NB4 (cell line): ENCODE results near the gene RIPK3.

ENCODE experiments used
- DNase-seq: peaks from one replicate; pipeline ENCODE4 v3.0.0; 2010; ENCODE audit warnings: low read depth
- H3K4me3 ChIP-seq: one replicate; pipeline ENCODE4 v1.5.1; 2011; ENCODE audit warnings: mild to moderate bottlenecking, low read depth, low read length, moderate library complexity
- MAX ChIP-seq: IDR thresholded peaks from 2 replicates; pipeline ENCODE4 v1.6.1; 2011; ENCODE audit warnings: low read depth, low read length
- MYC ChIP-seq: IDR thresholded peaks from 2 replicates; pipeline ENCODE4 v1.6.1; 2011; ENCODE audit warnings: low read depth, low read length
- POLR2A ChIP-seq: IDR thresholded peaks from 2 replicates; pipeline ENCODE4 v1.6.1; 2011; ENCODE audit warnings: mild to moderate bottlenecking; ENCODE audit not compliant: insufficient read length; ENCODE audit errors: extremely low read depth
- TF ChIP-seq, protein P1 (sequence below): IDR thresholded peaks from one replicate; pipeline ENCODE4 v1.5.1; 2012; ENCODE audit warnings: low read depth, low read length

Gene RIPK3

DNA sequence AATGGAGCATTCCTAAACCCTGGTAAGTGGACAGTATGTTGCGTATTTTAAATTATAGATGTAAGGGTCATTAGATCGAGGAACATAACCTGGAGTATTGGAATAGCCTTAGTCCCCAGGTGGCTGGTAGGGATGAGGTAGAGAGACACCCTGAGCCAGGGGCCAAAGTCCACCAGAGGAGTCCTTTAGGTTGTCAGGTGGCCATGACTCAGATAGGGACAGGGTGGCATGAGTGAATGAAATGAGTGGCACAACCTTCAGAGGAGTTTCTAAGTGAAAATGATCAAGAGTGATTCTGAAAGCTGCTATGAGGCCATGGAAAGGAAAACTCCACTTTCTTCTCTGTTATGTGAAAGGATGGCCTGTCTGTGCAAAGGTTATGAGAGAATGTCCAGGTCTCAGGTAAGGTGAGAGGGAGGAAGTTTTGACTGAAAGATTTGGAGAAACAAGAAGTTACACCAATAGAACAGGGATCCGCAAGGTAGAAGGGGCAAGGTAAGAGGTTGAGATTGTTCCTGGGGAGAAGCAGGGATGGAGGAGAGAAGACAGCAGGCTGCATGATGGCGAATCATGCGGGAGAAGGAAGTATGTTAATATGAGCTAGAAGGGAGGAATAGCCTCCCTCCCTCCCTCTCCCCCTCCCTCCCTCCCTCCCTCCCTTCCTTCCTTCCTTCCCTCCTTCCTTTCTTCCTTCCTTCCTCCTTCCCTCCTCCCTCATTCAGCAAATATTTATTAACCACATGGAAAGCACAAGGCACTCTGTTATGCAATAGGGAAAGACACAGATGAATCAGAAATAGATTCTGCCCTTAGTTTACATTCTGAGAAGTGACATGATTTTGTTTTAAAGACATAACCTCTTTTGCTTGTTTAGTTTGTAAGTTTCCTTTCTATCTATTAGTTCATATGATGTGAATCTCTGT lies 14.0 kb upstream of the RIPK3 start:
- H3K4me3 ChIP-seq = no peak overlapping the region
- DNase-seq = no peak
- TF ChIP-seq MAX (no peak), MYC (no peak), POLR2A (no peak)
- TF ChIP-seq, protein P1, sequence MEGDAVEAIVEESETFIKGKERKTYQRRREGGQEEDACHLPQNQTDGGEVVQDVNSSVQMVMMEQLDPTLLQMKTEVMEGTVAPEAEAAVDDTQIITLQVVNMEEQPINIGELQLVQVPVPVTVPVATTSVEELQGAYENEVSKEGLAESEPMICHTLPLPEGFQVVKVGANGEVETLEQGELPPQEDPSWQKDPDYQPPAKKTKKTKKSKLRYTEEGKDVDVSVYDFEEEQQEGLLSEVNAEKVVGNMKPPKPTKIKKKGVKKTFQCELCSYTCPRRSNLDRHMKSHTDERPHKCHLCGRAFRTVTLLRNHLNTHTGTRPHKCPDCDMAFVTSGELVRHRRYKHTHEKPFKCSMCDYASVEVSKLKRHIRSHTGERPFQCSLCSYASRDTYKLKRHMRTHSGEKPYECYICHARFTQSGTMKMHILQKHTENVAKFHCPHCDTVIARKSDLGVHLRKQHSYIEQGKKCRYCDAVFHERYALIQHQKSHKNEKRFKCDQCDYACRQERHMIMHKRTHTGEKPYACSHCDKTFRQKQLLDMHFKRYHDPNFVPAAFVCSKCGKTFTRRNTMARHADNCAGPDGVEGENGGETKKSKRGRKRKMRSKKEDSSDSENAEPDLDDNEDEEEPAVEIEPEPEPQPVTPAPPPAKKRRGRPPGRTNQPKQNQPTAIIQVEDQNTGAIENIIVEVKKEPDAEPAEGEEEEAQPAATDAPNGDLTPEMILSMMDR = no peak

DNA sequence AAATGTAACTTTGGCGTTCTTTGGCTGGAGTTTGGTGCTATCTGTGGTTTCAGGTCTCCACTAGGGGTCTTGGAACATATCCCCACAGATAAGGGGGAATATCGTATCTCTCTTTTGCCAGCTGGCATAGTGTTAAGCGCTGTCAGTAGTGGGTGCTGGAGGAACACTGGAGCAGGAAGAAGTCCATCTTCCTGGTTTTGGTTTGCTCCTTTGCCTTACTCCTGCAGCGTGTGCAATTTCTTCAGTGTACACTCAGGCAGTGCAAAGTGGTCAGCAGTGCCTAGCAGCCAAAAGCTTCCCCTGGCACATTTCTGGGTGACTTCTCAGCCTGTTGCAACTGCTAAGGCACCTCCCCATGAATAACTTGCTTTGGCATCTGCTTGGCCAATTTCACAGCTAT lies 11.7 kb upstream of the RIPK3 start:
- TF ChIP-seq, protein P1 = no peak
- TF ChIP-seq POLR2A (no peak), MYC (no peak), MAX (no peak)
- no peak for DNase-seq
- H3K4me3 ChIP-seq = no peak overlapping the region

DNA sequence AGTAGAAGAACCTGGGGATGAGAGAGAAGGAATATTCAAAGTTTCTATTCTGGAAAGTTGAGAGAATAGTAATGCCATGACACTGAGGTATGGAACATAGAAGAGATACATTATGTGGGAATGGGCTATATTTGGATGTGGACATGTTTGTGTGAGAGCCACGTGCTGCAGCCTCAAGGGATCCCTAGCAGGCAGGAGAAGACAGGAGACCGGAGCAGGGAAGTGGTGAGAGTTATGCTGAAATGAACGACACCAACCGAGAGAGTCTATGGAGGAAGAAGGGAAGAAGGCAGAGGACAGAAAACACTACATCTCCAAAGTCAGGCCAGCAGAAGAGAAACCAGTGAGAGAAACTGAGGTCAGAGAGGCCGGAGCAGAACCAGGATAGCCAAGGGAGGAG lies 10.0 kb upstream of the RIPK3 start:
- DNase-seq = no peak
- no peak overlapping the region for H3K4me3 ChIP-seq
- no peak for TF ChIP-seq MYC
- TF ChIP-seq MAX = no peak
- TF ChIP-seq POLR2A = no peak
- TF ChIP-seq, protein P1 = no peak

- DNase-seq = no peak
- TF ChIP-seq POLR2A (no peak), MYC (no peak), MAX (no peak)
- TF ChIP-seq, protein P1 = no peak
- H3K4me3 ChIP-seq = no peak overlapping the region
Observed at GRCh38 chr14:24348186-24348585, 8.4 kb upstream of the RIPK3 start.

GRCh38 chr14:24347134-24347533 lies 7.3 kb upstream of the RIPK3 start:
- no peak overlapping the region for H3K4me3 ChIP-seq
- no peak for DNase-seq
- TF ChIP-seq POLR2A (no peak), MAX (no peak), MYC (no peak)
- TF ChIP-seq, protein P1 = no peak
